K562 treated with DMSO at 1 percent for 4 hours (cell line): ENCODE measurements around the gene MYT1. TPM values are rescaled to one million over a fixed set of nuclear protein-coding genes. Genes with fewer than 3 reads are reported as not detected.

Source experiments
- total RNA-seq: library from RNA; unstranded; fragments of 300-600 nt; gene quantifications from 2 replicates; pipeline ENCODE4 v1.2.3, GENCODE V29; 2022; ENCODE audit not compliant: insufficient read depth

MYT1 gene
- total RNA-seq, result not detected in 2 replicates

GRCh38 chr20:64164123-64164836, at the start of gene MYT1:
Gene MYT1, plus strand, starts transcription at chr20:64164452. Its CDS starts 34,410 bp downstream, at chr20:64198862.

GRCh38 chr20:64255361-64256281, 91.4 kb downstream of the MYT1 start, which contains the start of gene PCMTD2:
Gene PCMTD2, plus strand, starts transcription at chr20:64255748. Its CDS starts 4,218 bp downstream, at chr20:64259966.

Other genes with a start within 250 kb of the MYT1 start
- 47.8 and 52.1 TPM in 2 replicates for gene UCKL1, start 208.0 kb upstream of the MYT1 start, total RNA-seq
- gene ZNF512B, start 194.5 kb upstream of the MYT1 start, total RNA-seq, result 7.3 and 9.2 TPM in 2 replicates
- 8.7 and 10.5 TPM in 2 replicates for gene SAMD10, start 184.8 kb upstream of the MYT1 start, total RNA-seq
- gene PRPF6, start 183.3 kb upstream of the MYT1 start, total RNA-seq, result 70.4 and 76.0 TPM in 2 replicates
- 1.3 and 2.2 TPM in 2 replicates for gene C20orf204, start 128.3 kb upstream of the MYT1 start, total RNA-seq
- 8.1 and 8.9 TPM in 2 replicates for gene SOX18, start 114.8 kb upstream of the MYT1 start, total RNA-seq
- gene TCEA2, start 101.3 kb upstream of the MYT1 start, total RNA-seq, result 14.6 and 23.6 TPM in 2 replicates
- 16.8 and 21.3 TPM in 2 replicates for gene RGS19, start 84.9 kb upstream of the MYT1 start, total RNA-seq
- gene OPRL1, start 84.4 kb upstream of the MYT1 start, total RNA-seq, result 1.3 and 1.7 TPM in 2 replicates
- gene LKAAEAR1, start 80.1 kb upstream of the MYT1 start, total RNA-seq, result not detected in 2 replicates
- not detected in 2 replicates for gene NPBWR2, start 56.9 kb upstream of the MYT1 start, total RNA-seq
- gene PCMTD2, start 91.3 kb downstream of the MYT1 start, total RNA-seq, result 18.6 and 19.3 TPM in 2 replicates